GM21423 (cell line): ENCODE measurements around the gene PAPLN.
"Not testable (repeated sequence)": the region's sequence is repeated elsewhere in the genome, so short reads cannot be mapped to it uniquely, and the experiment has no call there.

Experiments
- ATAC-seq: cut with Tn5 transposase; IDR thresholded peaks from one replicate; pipeline ENCODE4 v1.9.1; 2021; ENCODE audit warnings: mild to moderate bottlenecking, moderate library complexity; ENCODE audit not compliant: unreplicated experiment

Gene PAPLN

GRCh38 chr14:73283608-73284379 is 46.5 kb downstream of the PAPLN start:
- no peak for ATAC-seq

GRCh38 chr14:73285979-73286378 is 48.7 kb downstream of the PAPLN start:
- ATAC-seq: no peak

- no peak for ATAC-seq
Measured at GRCh38 chr14:73286598-73286997, 49.3 kb downstream of the PAPLN start.

- no peak for ATAC-seq
Measured at GRCh38 chr14:73287071-73287470, 49.8 kb downstream of the PAPLN start.

GRCh38 chr14:73289308-73289707 is 52.0 kb downstream of the PAPLN start:
- no peak for ATAC-seq

GRCh38 chr14:73289729-73290128 is 52.4 kb downstream of the PAPLN start:
- ATAC-seq: no peak

- no peak for ATAC-seq
Measured at GRCh38 chr14:73290279-73290678, 53.0 kb downstream of the PAPLN start.

- no peak for ATAC-seq
Measured at GRCh38 chr14:73293782-73294781, 56.8 kb downstream of the PAPLN start.

GRCh38 chr14:73295198-73295796 is 58.0 kb downstream of the PAPLN start:
- no peak for ATAC-seq

GRCh38 chr14:73305499-73305898 is 68.2 kb downstream of the PAPLN start:
- no peak for ATAC-seq

GRCh38 chr14:73307261-73307660 is 70.0 kb downstream of the PAPLN start:
- ATAC-seq: no peak

GRCh38 chr14:73309207-73309606 is 71.9 kb downstream of the PAPLN start:
- ATAC-seq: not testable (repeated sequence)

- ATAC-seq: no peak
Measured at GRCh38 chr14:73311708-73312030, 74.4 kb downstream of the PAPLN start.

- ATAC-seq: no peak
Measured at GRCh38 chr14:73312687-73313086, 75.4 kb downstream of the PAPLN start.

- ATAC-seq: no peak
Measured at GRCh38 chr14:73313151-73313550, 75.8 kb downstream of the PAPLN start.

GRCh38 chr14:73323896-73324399 is 86.6 kb downstream of the PAPLN start:
- no peak for ATAC-seq
